COLO829 (cell line): Measurements from ENCODE around the gene KCNJ6.
"Not testable (repeated sequence)": the region's sequence is repeated elsewhere in the genome, so short reads cannot be mapped to it uniquely, and the experiment has no call there.

ENCODE experiments used
- DNase-seq: peaks from one replicate; pipeline ENCODE4 v3.0.0; 2012; ENCODE audit warnings: low spot score

The KCNJ6 gene

GRCh38 chr21:37675202-37675801, 241.0 kb downstream of the KCNJ6 start:
- peak; percentile 40 for DNase-seq

DNA sequence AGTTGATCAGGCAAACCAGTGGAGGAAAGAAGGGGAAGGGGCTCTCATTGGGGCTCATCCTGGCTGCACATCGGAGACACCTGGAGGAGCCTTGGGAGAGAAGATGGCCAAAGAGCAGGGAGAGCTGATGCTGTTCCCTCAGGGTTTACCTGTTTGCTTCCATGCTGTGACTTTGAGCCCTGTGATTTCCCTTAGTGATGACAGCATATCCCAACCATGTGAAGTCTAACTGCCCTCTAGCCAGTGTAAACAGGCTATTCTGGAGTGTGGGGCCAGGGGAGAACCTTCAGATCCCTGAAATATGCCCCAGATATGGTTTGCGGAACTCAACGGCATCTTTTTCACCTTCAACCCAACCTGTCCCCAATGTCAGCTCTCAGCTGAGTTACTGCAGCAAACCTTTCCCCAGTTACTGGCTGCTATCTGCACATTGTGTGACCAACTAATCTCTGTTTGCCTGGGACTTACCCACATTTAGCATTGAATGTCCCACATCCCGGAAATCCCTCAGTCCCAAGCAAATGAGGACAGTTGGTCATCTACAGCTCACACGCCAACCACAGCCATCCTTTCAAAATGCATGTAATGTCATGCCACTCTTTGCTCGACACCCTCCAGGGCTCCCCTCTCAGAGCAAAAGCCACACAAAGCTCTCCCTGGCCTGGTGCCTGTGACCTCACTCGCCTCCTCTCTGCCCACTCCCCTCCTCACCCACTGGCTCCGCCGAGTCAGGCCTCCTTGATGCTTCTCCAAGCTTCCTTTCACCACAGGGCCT, 242.3 kb downstream of the KCNJ6 start:
- no peak for DNase-seq

GRCh38 chr21:37671381-37671780, 244.9 kb downstream of the KCNJ6 start:
- DNase-seq, result no peak

DNA sequence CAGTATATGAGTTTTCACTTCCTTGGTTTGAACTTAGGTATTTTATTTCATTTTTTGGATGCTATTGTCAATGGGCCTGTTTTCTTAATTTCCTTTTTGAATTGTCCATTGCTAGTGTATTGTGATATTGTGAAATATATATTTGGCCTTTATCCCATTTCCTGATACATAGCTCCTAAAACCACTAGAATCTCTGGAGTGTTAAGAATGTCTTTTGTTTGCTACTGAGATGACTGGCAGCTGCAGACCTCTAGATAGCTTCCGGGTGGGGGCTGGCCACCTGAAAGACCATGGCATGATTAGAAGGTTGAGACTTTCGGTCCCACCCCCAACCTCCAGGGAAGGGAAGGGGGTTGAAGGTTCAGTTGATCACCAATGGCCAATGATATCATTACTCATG, 245.4 kb downstream of the KCNJ6 start:
- no peak for DNase-seq

DNA sequence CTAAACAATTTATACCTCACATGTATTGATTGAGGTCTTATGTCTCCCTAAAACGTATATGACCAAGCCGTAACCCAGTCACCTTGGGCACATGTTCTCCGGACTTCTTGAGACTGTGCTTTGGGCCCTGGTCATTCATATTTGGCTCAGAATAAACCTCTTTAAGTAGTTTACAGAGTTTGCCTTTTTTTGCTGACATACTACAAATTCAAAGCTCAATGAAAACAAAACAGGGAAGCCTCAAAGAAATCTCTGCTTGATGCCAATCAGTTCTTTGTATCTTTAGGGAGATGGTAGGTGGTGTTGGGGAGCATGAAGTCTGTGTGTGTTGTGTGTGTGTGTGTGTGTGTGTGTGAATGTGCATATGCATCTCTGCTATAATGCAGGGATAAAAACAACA, 247.0 kb downstream of the KCNJ6 start:
- DNase-seq, result no peak

- DNase-seq, result no peak
These were observed 247.6 kb downstream of the KCNJ6 start for GRCh38 chr21:37668462-37669239.

DNA sequence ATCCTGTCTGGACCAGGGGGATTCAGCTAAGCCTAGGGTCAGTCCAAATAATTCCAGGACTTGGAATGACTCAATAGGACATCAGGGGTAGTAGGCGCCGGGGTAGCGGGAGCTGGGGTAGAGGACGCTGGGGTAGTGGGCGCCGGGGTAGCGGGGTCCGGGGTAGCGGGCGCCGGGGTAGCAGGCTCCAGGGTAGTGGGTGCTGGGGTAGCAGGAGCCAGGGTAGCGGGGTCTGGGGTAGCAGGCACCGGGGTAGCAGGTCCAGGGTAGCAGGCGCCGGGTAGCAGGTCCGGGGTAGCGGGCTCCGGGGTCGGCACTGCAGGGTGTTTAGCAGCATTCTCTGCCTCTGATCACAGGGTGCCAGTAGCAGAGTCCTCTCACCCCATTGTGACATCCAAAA, 248.9 kb downstream of the KCNJ6 start:
- no peak for DNase-seq

DNA sequence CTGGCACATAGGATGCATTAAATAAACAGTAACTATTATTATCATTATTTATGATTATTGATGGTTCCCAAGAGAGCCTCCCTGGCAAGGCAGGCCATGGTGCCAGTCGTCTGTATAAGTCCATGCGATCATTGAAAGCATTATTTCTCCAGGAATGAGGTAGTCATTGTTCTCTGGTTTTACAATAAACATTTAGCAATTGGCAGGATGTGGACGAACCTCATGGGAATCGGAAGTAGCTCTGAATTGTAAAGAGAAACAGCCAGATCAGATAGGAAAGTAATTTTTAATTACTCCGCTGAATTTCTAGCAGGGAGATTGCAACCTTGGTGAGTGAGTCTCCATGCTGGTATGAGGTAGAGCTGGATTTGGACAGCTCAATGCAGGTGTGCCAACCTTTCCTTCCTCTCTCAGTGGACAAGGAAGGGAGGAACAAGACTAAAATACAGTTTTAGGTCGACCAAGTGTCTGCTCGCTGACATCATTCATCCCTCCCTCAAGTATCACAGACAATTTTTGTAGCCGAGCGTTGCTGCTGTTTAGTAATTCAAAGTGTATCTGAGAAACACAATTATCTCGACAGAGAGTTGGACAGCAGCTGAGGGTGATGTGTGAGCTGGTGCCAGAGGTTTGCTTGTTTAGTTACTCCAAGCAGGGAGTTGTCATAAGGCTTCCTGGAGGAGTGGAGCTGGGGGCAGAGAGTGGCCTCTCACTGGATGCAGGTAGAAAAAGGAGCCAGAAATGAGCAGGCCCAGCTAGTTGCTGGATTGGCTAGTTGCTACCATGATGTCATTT, 250.8 kb downstream of the KCNJ6 start:
- DNase-seq, result no peak

DNA sequence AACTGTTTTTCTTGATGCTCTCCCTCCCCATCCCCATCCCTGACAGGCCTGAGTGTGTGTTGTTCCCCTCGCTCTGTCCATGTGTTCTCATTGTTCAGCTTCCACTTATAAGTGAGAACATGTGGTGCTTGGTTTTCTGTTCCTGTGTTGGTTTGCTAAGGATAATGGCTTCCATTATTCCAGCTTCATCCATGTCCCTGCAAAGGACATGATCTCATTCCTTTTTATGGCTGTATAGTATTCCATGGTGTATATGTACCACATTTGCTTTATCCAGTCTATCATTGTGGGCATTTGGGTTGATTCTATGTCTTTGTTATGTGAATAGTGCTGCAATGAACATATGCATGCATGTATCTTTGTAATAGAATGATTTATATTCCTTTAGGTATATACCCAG, 254.0 kb downstream of the KCNJ6 start:
- DNase-seq, result not testable (repeated sequence)

DNA sequence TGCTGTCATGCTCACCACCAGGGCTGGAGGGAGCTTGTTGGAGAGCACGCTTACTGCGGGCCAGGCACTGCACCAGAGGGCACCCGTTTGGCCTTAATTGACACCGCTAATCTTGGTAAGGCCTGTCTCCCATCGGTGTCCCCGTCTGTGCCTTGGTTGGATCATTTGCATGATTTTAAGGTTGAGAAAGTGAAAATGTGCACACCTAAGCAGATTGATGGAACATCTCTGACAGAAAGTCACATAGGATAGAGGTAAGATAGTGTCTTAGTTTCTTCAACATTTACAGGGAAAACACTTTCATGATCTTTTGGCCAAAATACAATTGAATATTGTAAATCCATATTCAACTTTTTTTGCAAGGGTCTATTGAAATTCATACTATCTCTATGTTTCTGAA, 255.5 kb downstream of the KCNJ6 start:
- DNase-seq, result no peak

GRCh38 chr21:37659874-37660273, 256.4 kb downstream of the KCNJ6 start:
- DNase-seq, result no peak

GRCh38 chr21:37658817-37659458, 257.3 kb downstream of the KCNJ6 start:
- no peak for DNase-seq

DNA sequence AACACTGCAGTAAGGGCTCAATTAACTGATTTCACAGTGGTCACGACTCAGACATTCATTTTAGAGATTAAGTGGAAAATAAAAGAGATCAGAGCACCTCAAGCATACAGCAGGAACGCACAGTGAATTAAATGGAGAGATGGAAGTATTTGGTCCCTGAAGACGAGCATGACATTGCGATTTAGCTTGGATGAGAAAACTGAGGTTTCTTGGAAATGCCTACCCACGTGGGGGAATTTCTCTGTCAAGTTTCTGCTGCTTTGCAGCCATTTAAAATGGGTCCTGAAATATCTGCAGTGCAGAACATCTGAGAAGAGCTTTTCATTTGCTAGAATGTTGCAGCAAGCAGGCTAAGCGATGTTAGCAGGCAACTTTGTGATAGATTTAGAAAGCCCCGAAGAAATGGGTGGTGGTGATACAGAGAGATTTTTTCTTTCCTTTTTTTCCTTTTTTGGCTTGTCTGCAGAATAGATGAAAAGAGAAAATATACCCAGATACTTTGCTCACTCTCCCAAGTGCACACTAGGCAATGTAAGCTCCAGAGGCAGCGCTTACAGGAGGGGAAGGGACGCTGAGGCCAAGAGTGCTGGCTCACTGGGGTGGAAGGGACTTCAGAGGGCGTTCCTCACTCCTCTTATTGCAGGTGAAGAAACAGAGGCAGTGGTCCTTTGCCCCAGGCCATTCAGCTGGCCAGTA, 258.0 kb downstream of the KCNJ6 start:
- no peak for DNase-seq

- no peak for DNase-seq
These were observed 259.4 kb downstream of the KCNJ6 start for GRCh38 chr21:37656899-37657298.

GRCh38 chr21:37655611-37656300, 260.5 kb downstream of the KCNJ6 start:
- no peak for DNase-seq

- DNase-seq, result no peak
These were observed 261.7 kb downstream of the KCNJ6 start for GRCh38 chr21:37654596-37654995.

DNA sequence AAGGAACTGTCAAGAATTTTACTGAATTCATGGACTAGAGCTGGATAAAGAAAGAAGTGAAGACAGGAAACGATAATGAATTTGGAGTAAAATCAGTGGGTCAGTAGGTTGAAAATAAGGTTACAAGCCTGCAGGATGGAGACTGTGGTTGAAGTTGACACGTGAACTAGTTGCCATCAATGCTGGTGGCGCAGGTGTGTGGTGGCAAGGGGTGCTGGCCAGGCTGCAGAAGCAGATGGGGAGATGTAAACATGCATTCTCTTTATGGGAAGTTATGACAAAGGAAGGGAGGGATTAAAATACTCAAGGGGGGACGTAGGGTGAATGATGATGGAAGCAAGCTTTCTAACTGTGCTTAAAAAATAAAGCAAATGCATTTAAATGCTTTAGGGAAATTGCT, 263.1 kb downstream of the KCNJ6 start:
- DNase-seq, result no peak

GRCh38 chr21:37647781-37648180, 268.5 kb downstream of the KCNJ6 start:
- DNase-seq, result no peak

DNA sequence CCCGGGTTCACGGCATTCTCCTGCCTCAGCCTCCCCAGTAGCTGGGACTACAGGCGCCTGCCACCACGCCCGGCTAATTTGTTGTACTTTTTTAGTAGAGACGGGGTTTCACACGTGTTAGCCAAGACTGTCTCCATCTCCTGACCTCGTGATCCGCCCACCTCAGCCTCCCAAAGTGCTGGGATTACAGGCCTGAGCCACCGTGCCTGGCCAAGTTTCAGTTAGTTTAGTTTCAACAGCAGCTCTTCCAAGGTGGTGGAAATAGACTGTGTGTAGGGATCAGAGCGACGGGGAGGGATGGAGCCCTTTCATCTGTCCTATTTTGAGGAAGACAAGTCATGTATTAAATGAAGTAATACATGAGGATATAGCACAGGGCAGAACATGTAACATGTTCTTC, 269.5 kb downstream of the KCNJ6 start:
- not testable (repeated sequence) for DNase-seq

DNA sequence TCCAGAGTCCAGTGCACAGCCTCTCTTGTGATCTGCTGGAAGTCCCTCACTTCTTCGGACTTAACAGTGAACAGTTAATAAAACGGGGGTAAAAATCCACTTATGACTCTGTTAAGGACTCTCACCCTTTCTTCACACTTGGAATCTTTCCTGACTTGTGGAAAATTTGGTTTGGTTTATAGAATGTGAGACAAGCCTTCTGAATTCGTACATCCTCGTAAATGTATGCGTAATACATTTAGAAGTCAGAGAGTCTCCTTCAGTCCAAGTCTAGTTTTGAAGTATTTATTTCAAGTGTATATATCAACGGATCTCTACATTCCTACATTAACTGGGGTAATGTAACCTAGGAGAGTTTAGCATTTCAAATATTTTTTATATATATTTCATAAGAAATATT, 270.4 kb downstream of the KCNJ6 start:
- no peak for DNase-seq

DNA sequence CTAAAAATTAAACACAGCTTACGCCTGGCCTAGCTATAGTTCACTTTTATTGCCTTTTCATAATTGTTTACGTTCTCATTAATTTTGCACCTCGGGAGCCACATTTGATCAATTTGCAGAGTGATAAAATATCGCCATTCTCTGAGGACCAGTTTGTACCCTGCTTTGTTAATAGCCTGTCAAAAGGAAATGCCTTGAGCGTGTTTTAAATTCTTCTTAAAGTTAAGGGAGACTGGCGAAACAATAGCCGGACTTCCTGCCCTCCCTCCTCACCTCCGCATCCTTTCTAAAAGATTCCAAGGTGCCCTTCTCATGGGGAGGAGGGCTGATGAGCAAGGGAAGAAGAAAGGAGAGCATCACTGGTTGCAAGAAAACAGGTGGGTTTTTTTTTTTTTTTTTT, 271.6 kb downstream of the KCNJ6 start:
- DNase-seq, result no peak
